Smooth muscle cell (in vitro differentiated cells): Measurements from ENCODE around the gene FIBP. TPM values are rescaled to one million over a fixed set of nuclear protein-coding genes. Genes with fewer than 3 reads are reported as not detected.

Experiments used
- DNase-seq: peaks from one replicate; lab custom pipeline; 2025; ENCODE audit not compliant: unreplicated experiment; lab: John Stamatoyannopoulos, UW
- H2AFZ ChIP-seq: fragments of 200-600 bp; sonication (generic); 2 replicates; pipeline ENCODE4 v1.6.0; 2016; ENCODE audit warnings: antibody characterized with exemption, low read depth, mild to moderate bottlenecking
- H3F3A ChIP-seq: fragments of 200-600 bp; sonication (generic); 2 replicates; pipeline ENCODE4 v1.6.0; 2017; ENCODE audit warnings: antibody characterized with exemption, low read depth
- H3K27ac ChIP-seq: fragments of 200-600 bp; sonication (generic); 2 replicates; pipeline ENCODE4 v1.5.1; 2016; ENCODE audit warnings: low read depth, mild to moderate bottlenecking
- H3K27me3 ChIP-seq: fragments of 200-600 bp; sonication (generic); 2 replicates; pipeline ENCODE4 v1.6.1; 2016; ENCODE audit warnings: low read depth, mild to moderate bottlenecking
- H3K36me3 ChIP-seq: fragments of 200-600 bp; sonication (generic); 2 replicates; pipeline ENCODE4 v1.5.1; 2016; ENCODE audit warnings: low read depth
- H3K4me1 ChIP-seq: fragments of 200-600 bp; sonication (generic); 2 replicates; pipeline ENCODE4 v1.5.1; 2016; ENCODE audit warnings: low read depth
- H3K4me2 ChIP-seq: fragments of 200-600 bp; sonication (generic); 2 replicates; pipeline ENCODE4 v1.6.0; 2016; ENCODE audit warnings: mild to moderate bottlenecking
- H3K4me3 ChIP-seq: fragments of 200-600 bp; sonication (generic); 2 replicates; pipeline ENCODE4 v1.5.1; 2016; ENCODE audit warnings: mild to moderate bottlenecking
- H3K79me2 ChIP-seq: fragments of 200-600 bp; sonication (generic); 2 replicates; pipeline ENCODE4 v1.6.0; 2016; ENCODE audit warnings: low read depth, mild to moderate bottlenecking
- H3K9ac ChIP-seq: fragments of 200-600 bp; sonication (generic); 2 replicates; pipeline ENCODE4 v1.6.0; 2016; ENCODE audit warnings: low read depth
- H3K9me3 ChIP-seq: fragments of 200-600 bp; sonication (generic); replicated peaks from 2 replicates; pipeline ENCODE4 v1.5.1; 2016; ENCODE audit warnings: low read depth
- H4K20me1 ChIP-seq: fragments of 200-600 bp; sonication (generic); 2 replicates; pipeline ENCODE4 v1.6.0; 2016; ENCODE audit warnings: low read depth
- WGBS: methylation state at CpG from one replicate; pipeline ENCODE4 v1.1.7; 2016; ENCODE audit warnings: low lambda C conversion rate; 5-methylcytosine and 5-hydroxymethylcytosine counted together
- polyA plus RNA-seq: library from polyadenylated mRNA; unstranded; fragments of >200 nt; fragmentation: Nextera tagmentation; extraction: Ambion mirVana; gene quantifications from 2 replicates; pipeline ENCODE4 v1.2.1, GENCODE V29; 2016
- total RNA-seq: library from RNA; depleted of rRNA; stranded (reverse); fragments of >200 nt; gene quantifications from 2 replicates; pipeline ENCODE4 v1.2.3, GENCODE V29; 2014
- TF ChIP-seq, protein P1 (sequence below): fragments of 200-600 bp; sonication (generic); IDR thresholded peaks from 2 replicates; pipeline ENCODE4 v1.5.1; 2017; ENCODE audit warnings: borderline replicate concordance, mild to moderate bottlenecking, antibody characterized with exemption; ENCODE audit not compliant: insufficient read depth, poor library complexity, severe bottlenecking

FIBP gene
- total and polyA plus RNA-seq, 2 experiments from 2014 or later, result 109 to 114 TPM

DNA sequence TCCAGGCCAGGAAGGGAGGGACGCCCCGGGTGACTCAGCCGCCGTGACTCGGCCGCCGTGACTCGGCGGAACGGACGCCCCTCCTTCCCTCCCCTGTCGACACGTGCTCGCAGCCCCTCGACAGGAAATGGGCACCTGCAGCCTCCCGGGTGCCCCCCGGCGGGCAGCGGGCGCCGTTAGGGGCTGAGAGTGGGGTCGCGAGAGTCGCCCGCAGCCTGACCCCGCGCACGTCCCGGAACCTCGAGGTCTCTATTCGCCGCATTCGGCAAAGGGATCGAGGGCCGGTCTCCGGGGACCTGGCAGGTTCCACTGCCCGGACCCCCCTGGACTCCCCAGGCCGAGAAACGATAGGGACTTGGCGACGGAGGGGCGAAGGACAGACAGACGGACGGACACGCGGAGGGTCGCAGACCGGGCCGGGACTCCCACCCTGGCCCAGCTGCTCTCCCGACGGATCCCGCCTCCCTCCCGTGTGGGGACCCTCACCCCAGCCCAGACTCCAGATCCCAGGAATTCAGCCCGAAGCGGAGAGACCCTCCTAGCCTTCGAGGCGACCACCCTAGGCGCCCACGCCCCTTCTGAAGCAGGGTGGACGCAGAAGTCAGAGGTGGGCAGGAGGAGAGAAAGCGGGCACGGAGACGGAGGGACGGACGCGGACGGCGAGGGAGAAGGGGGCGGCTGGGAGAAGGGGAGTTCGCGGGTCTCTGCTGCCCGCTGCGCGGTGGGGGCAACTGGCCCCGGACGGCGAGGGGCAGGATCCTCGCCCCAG is 11.3 kb upstream of the FIBP start:
- 2% methylated on average over 68 of the region's 78 CpGs for WGBS
- peaks cover 25% of the 10 kb centered on the region for H3K4me1 ChIP-seq
- H2AFZ ChIP-seq, result no peak overlapping the region

GRCh38 chr11:65898656-65899355 is 10.5 kb upstream of the FIBP start:
- H3K4me2 ChIP-seq, result peak overlapping the region; percentile 99
- peak overlapping the region; percentile 89 for H3K4me3 ChIP-seq
- 28% methylated on average over 22 of the region's 28 CpGs for WGBS
- TF ChIP-seq, protein P1, sequence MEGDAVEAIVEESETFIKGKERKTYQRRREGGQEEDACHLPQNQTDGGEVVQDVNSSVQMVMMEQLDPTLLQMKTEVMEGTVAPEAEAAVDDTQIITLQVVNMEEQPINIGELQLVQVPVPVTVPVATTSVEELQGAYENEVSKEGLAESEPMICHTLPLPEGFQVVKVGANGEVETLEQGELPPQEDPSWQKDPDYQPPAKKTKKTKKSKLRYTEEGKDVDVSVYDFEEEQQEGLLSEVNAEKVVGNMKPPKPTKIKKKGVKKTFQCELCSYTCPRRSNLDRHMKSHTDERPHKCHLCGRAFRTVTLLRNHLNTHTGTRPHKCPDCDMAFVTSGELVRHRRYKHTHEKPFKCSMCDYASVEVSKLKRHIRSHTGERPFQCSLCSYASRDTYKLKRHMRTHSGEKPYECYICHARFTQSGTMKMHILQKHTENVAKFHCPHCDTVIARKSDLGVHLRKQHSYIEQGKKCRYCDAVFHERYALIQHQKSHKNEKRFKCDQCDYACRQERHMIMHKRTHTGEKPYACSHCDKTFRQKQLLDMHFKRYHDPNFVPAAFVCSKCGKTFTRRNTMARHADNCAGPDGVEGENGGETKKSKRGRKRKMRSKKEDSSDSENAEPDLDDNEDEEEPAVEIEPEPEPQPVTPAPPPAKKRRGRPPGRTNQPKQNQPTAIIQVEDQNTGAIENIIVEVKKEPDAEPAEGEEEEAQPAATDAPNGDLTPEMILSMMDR, result no peak
- H3K36me3 ChIP-seq, result no peaks in the 10 kb centered on the region
- peaks cover 26% of the 10 kb centered on the region for H3F3A ChIP-seq
- H3K27ac ChIP-seq, result peak overlapping the region; percentile 82
- H3K9ac ChIP-seq, result peak overlapping the region; percentile 99
- H3K4me1 ChIP-seq, result peaks cover 25% of the 10 kb centered on the region
- H3K79me2 ChIP-seq, result peaks cover 54% of the 10 kb centered on the region
- H4K20me1 ChIP-seq, result peaks cover 45% of the 10 kb centered on the region
- H3K27me3 ChIP-seq, result no peaks in the 10 kb centered on the region
- no peak for DNase-seq
- no peaks in the 10 kb centered on the region for H3K9me3 ChIP-seq
- no peak overlapping the region for H2AFZ ChIP-seq

More for the DNA sequence above, 11.3 kb upstream of the FIBP start:
- peak; percentile 44 for DNase-seq
- TF ChIP-seq, protein P1, result peak; percentile 4
- Histone ChIP-seq H3K9me3 (no peaks in the 10 kb centered on the region), H3K4me3 (peak overlapping the region; percentile 89), H3K27me3 (no peaks in the 10 kb centered on the region), H3K36me3 (no peaks in the 10 kb centered on the region), H4K20me1 (peaks cover 41% of the 10 kb centered on the region), H3K9ac (peak overlapping the region; percentile 99), H3F3A (peaks cover 26% of the 10 kb centered on the region), H3K27ac (peak overlapping the region; percentile 82), H3K79me2 (peaks cover 49% of the 10 kb centered on the region), H3K4me2 (peak overlapping the region; percentile 99)

GRCh38 chr11:65897020-65897471 is 8.8 kb upstream of the FIBP start:
- Histone ChIP-seq H3K79me2 (peaks cover 66% of the 10 kb centered on the region), H3F3A (peaks cover 21% of the 10 kb centered on the region), H3K9ac (no peak overlapping the region), H3K27me3 (no peaks in the 10 kb centered on the region), H2AFZ (no peak overlapping the region), H3K4me1 (peaks cover 15% of the 10 kb centered on the region), H3K4me3 (no peak overlapping the region), H3K27ac (no peak overlapping the region), H3K4me2 (no peak overlapping the region), H4K20me1 (peaks cover 57% of the 10 kb centered on the region), H3K36me3 (no peaks in the 10 kb centered on the region), H3K9me3 (no peaks in the 10 kb centered on the region)
- WGBS, result 97% methylated on average over 4 of the region's 4 CpGs
- DNase-seq, result no peak
- TF ChIP-seq, protein P1, result no peak
